Body of pancreas (tissue), 4 donors: ENCODE measurements around the gene CDX1. TPM values are rescaled to one million over a fixed set of nuclear protein-coding genes. Genes with fewer than 3 reads are reported as not detected.

Source experiments
- ATAC-seq: fragments of 150-250 bp; one replicate; pipeline ENCODE4 v1.9.1; 2016
- DNase-seq, 4 donors: peaks; one replicate each; pipeline ENCODE4 v3.0.0-alpha.2; 2019
- H3K27ac ChIP-seq, 4 donors: fragments of 200-600 bp; sonication (generic); 1 replicate in 3 of 4; 2 replicates in 1 of 4; pipeline versions ENCODE4 v1.5.1 to v1.6.1; 2016 to 2019; ENCODE audit warnings: mild to moderate bottlenecking in 1 of 4, mixed read lengths in 1 of 4, moderate library complexity in 1 of 4
- H3K27me3 ChIP-seq, 2 donors: fragments of 200-600 bp; sonication (generic); one replicate each; pipeline ENCODE4 v1.6.0; 2016; ENCODE audit warnings: mild to moderate bottlenecking in 1 of 2
- H3K36me3 ChIP-seq, 2 donors: fragments of 200-600 bp; sonication (generic); replicated peaks in 1 of 2; 2 replicates each; pipeline ENCODE4 v1.5.1; 2016; ENCODE audit warnings: low read depth in 2 of 2; ENCODE audit not compliant: insufficient read depth in 1 of 2
- H3K4me1 ChIP-seq: fragments of 200-600 bp; sonication (generic); one replicate; pipeline ENCODE4 v1.6.0; 2016
- H3K4me3 ChIP-seq, 2 donors: fragments of 200-600 bp; sonication (generic); 1 replicate in 1 of 2; 2 replicates in 1 of 2; pipeline ENCODE4 v1.5.1; 2016 to 2019
- H3K9me3 ChIP-seq, 3 donors: fragments of 200-600 bp; sonication (generic); 1 replicate in 2 of 3; 2 replicates in 1 of 3; pipeline ENCODE4 v1.5.1; 2016
- CTCF ChIP-seq, 7 experiments: fragments of 450-650 bp in 4 of 7; fragments of 200-600 bp in 3 of 7; sonication (generic) in 3 of 7; IDR thresholded peaks; one replicate each; pipeline ENCODE4 v1.5.1; 2016 to 2019; ENCODE audit warnings: antibody characterized with exemption in 7 of 7
- POLR2A ChIP-seq, 3 donors: fragments of 450-650 bp; IDR thresholded peaks; one replicate each; pipeline ENCODE4 v1.6.1; 2016; ENCODE audit warnings: antibody characterized with exemption in 3 of 3, mild to moderate bottlenecking in 2 of 3
- WGBS, 2 donors: methylation state at CpG; one replicate each; pipeline ENCODE4 v1.1.5; 2017; 5-methylcytosine and 5-hydroxymethylcytosine counted together
- intact Hi-C: fragments of 100-400 bp; cut with DNase I; formaldehyde crosslinking; loops from one replicate; pipeline ENCODE4 v1.15.1; 2023
- total RNA-seq, 2 donors: library from RNA; depleted of rRNA; stranded (reverse); fragments of >200 nt; gene quantifications; one replicate each; pipeline ENCODE4 v1.1.0, GENCODE V29; 2016

The CDX1 gene
- total RNA-seq, 2 donors from 2014 or later = not detected

- WGBS, 2 donors = 89 to 92% methylated on average over 13 to 22 of the region's 22 CpGs
- Histone ChIP-seq H3K9me3 (no peaks in the 10 kb centered on the region), H3K4me1 (peaks cover 18% of the 10 kb centered on the region), H3K27ac (no peak overlapping the region), H3K36me3 (no peaks in the 10 kb centered on the region), H3K4me3 (no peak overlapping the region), H3K27me3 (no peaks in the 10 kb centered on the region)
- no peak for DNase-seq
- intact Hi-C loops = loop anchor here (5.0 kb wide), 1 partner anchor 85 kb away; no protein-coding TSS in a partner anchor
- TF ChIP-seq CTCF (IDR thresholded peaks at IDR 0.05) (no peak), POLR2A (IDR thresholded peaks at IDR 0.05) (no peak)
- no peak for ATAC-seq
These were observed 33.8 kb upstream of the CDX1 start for GRCh38 chr5:150132740-150133139.

GRCh38 chr5:150133581-150134197 lies 32.9 kb upstream of the CDX1 start:
- 68 to 70% methylated on average over 16 of the region's 16 CpGs for WGBS, 2 donors
- H3K9me3 ChIP-seq = no peaks in the 10 kb centered on the region
- ATAC-seq = no peak
- no peak for DNase-seq
- H3K4me1 ChIP-seq = peaks cover 27% of the 10 kb centered on the region
- TF ChIP-seq POLR2A (IDR thresholded peaks at IDR 0.05) (no peak), CTCF (IDR thresholded peaks at IDR 0.05) (no peak)
- H3K36me3 ChIP-seq = no peaks in the 10 kb centered on the region
- intact Hi-C loops = loop anchor here (5.0 kb wide), 1 partner anchor 84 kb away; no protein-coding TSS in a partner anchor
- H3K4me3 ChIP-seq = no peak overlapping the region
- no peaks in the 10 kb centered on the region for H3K27me3 ChIP-seq
- no peak overlapping the region for H3K27ac ChIP-seq

- intact Hi-C loops = loop anchor here (5.0 kb wide), 1 partner anchor 83 kb away; no protein-coding TSS in a partner anchor
- Histone ChIP-seq H3K4me3 (no peak overlapping the region), H3K4me1 (peaks cover 32% of the 10 kb centered on the region), H3K27ac (no peak overlapping the region), H3K36me3 (no peaks in the 10 kb centered on the region), H3K27me3 (no peaks in the 10 kb centered on the region), H3K9me3 (no peaks in the 10 kb centered on the region)
- no peak for TF ChIP-seq POLR2A (IDR thresholded peaks at IDR 0.05)
- TF ChIP-seq CTCF (IDR thresholded peaks at IDR 0.05) = no peak
- ATAC-seq = no peak
- DNase-seq = no peak
- WGBS, 2 donors = 45 to 61% methylated on average over 7 of the region's 7 CpGs
These were observed 32.4 kb upstream of the CDX1 start for GRCh38 chr5:150134198-150134588.

- DNase-seq = no peak
- Histone ChIP-seq H3K4me1 (peaks cover 25% of the 10 kb centered on the region), H3K27ac (no peak overlapping the region), H3K27me3 (no peaks in the 10 kb centered on the region), H3K9me3 (no peaks in the 10 kb centered on the region), H3K4me3 (no peak overlapping the region), H3K36me3 (no peaks in the 10 kb centered on the region)
- TF ChIP-seq POLR2A (IDR thresholded peaks at IDR 0.05) (no peak), CTCF (IDR thresholded peaks at IDR 0.05) (no peak)
- ATAC-seq = no peak
- intact Hi-C loops = no loop called here
- WGBS, 2 donors = 75 to 86% methylated on average over 8 to 21 of the region's 21 CpGs
These were observed 30.8 kb upstream of the CDX1 start for GRCh38 chr5:150135557-150136304.
